HCEC 1CT (cell line): ENCODE results near the gene GCH1.

ENCODE experiments used
- DNase-seq: peaks from one replicate; pipeline ENCODE4 v3.0.0-alpha.2; 2017

GCH1 gene

GRCh38 chr14:54864526-54864925, 38.1 kb downstream of the GCH1 start:
- DNase-seq, result peak; percentile 3

DNA sequence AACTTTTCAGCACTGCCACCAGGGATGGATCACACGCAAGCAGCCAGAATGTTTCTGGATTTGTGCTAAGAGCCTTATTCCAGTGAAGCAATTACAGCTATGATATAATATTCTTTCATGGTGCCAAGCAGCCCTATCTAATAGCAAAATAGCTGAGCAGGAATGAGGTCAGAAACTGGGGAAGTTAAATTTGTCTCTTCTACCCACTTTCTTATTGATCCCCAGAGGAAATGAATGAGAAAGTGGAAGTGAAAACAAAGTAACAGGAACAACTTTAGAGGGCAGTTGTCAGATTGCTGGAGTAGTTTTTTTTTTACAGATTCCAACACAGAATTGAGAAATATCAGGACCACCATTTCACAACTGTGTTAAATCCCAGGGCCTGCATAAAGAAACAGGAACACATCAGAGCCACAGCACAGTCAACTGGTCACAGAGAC, 44.8 kb downstream of the GCH1 start:
- no peak for DNase-seq

- DNase-seq, result no peak
Measured at GRCh38 chr14:54856152-54856551, 46.5 kb downstream of the GCH1 start.

DNA sequence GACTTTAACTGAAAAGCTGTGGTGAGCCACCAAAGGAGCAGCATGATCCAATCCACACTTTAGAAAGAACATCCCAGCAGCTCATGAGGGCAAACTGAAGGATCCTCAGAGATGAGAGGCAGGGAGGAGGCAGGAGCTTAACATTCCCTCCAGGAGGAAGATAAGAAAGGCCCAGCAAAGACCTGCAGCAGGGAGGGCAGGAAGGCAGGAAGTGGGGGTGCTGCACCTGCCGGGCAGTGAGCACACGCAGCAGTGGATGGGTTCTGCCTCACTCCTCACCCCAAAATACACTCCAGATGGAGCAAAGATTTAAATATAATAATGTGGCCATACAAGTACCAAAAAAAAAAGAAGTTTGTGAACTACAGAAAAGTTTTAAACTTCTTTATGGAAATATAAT, 48.4 kb downstream of the GCH1 start:
- DNase-seq, result no peak

- no peak for DNase-seq
Measured at GRCh38 chr14:54853339-54853738, 49.3 kb downstream of the GCH1 start.

DNA sequence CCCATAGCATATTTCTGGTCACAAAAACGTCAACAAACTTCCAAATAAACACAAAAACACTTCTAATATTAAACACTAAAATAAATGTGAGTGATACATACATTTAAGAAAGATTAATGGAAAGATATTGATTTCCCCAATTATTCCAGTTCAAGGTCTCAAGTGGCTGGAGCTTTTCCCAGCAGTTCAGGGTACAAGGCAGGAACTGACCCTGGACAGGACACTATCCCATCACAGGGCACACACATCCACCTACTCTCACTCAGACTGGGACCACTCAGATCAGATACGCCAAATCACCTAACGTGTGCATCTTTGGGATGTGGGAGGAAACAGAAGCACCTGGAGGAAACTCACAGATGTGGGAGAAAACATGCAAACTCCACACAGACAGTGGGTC, 50.4 kb downstream of the GCH1 start:
- DNase-seq, result no peak

DNA sequence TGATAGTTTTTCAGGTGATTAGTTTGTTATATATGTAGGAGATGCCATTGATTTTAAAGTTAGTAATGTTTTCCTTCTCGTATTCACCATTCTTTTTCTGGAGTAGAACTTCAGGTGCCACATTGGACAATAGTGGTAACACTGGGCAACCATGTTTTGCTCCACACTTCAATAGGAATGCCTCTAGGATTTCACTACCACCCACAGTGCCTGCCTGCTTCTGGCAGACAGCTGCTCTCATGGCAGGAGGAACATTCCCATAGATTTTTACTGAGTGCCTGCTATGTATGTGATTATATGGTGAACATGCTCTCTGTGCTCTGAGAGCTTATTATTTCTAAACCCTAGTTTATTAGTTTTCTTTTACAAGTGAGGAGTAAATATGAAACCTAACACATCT, 53.7 kb downstream of the GCH1 start:
- DNase-seq, result no peak

- DNase-seq, result no peak
Measured at GRCh38 chr14:54845641-54846040, 57.0 kb downstream of the GCH1 start.

DNA sequence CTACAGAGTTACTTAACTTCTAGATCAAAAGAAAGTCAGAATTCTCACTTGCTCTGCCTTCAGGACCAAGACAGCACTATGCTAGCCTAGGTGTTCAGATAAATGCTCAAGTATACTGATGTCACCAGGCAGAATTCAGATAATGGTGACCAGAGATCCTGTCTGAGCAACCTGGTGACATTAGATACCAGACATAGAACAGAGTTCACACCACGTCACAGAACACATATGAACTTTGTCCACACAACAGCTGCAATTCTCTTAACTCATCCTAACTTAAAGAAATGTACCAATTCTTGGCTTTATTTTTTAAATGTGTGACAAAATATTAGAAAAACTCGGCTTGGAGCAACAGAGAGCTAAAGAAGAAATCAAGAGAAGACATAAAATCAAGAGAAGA, 58.1 kb downstream of the GCH1 start:
- no peak for DNase-seq

- DNase-seq, result no peak
Measured at GRCh38 chr14:54840798-54841197, 61.8 kb downstream of the GCH1 start.

DNA sequence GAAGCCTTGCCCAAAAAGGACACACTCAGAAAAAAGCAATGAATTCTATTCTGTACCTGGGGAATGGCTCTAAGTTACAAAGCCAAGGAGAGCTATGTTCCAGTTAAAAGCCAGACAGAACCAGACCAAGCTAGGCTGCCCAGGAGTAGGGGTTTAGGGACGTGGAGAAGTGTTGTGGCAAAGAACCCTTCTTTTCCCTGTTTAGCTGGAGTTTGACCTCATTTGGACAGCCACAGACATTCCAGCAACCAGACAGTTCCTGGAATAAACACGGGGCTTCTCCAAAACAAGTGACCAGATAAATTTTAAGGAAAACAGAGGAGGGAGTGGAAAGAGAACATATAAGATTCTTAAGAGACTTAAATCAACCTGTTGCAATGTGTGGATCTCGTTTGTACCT, 62.3 kb downstream of the GCH1 start:
- no peak for DNase-seq

DNA sequence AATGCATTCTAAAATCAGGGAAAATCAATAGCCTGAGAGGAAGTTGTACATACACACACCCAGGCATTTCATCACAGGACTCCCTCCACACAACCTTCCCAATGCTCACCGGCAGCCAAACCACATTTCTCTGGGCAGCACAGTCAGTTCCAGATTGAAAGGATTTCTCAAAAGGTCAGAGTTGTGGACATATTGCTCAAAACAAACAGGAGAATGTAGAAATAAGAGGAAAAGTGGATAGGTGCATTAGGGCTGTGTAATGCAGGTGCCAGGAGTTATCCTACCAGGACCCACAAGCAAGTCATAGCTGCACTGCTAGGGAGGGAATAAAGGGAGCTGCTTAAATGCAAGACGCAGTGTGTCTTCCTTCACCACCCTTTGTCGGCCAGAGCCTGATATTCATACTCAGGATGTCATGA, 62.9 kb downstream of the GCH1 start:
- DNase-seq, result no peak

DNA sequence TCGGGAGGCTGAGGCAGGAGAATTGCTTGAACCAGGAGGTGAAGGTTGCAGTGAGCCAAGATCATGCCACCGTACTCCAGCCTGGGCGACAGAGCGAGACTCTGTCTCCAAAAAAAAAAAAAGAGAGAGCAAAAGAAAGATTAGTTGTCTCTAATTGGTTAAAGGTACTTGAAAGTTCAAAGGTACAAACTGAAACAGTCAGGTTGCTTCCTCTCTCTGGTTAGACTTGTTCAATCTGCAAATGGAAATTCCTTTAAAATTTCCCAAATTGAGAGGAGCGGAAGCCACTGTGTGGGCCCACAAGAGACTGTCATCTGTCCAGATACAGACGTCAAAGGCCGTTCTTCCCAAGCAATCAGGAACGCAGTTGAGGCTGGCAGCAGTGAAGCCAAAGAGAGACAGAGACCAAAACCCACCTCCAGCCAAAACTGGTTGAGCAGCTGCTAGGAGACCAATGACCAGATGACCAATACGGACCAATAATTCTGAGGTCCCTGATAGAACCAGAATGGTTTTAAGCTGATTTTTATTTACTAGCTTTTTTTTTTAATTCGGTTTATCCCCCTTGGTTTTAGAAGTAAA, 63.6 kb downstream of the GCH1 start:
- no peak for DNase-seq

- DNase-seq, result no peak
Measured at GRCh38 chr14:54837508-54838149, 65.0 kb downstream of the GCH1 start.

DNA sequence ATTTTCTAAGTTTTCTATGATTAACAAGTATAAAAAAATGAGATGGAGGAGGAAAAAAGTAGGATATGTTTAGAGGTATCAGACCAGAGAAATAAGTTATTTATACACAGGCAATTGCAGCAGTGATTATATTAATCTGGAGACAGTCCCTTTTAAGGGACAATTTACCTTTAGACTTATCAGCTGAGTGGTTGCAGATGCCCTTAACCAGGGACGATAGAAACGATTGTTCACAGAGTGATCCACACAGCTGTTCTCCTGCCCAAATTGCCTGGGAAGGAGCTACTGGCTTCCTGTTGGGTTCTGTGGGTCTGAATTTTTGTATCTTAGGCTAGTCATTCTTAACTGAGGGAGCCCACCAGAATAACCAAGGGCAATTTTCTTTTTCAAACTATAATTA, 66.4 kb downstream of the GCH1 start:
- DNase-seq, result no peak

DNA sequence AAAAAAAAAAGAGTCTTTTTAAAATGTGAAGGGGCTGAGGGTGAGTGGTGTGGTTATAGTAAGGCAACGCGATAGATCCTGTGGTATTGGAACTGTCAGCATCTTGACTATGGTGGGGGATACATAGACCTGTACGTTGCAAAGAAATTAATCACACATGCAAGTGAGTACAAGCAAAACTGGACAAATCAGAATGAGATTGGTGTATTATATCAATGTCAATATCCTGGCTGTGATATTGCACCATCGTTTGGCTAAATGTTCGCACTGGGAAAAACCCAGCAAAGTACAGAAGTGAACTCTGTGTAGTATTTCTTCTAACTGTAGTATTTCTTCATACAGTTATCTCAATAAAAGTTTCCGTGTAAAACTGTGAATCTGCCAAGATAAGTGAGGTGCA, 67.9 kb downstream of the GCH1 start:
- no peak for DNase-seq

DNA sequence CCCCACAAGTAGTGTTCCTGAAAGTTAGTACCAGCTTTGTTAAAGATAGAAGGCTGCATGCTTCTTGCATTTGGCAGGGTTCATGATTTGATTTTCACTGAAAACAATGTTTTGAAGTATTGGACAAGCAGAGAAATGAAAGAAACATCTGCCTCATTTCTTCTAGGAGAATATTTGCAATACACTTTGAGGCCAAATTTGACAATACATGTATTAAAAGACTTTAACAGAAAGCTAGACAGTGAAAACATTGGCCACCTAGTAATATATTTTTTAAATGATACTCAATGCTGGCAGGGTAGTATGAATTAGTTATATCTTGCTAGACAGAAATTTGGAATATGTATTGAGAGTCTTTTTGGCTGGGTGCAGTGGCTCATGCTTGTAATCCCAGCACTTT, 68.5 kb downstream of the GCH1 start:
- no peak for DNase-seq

DNA sequence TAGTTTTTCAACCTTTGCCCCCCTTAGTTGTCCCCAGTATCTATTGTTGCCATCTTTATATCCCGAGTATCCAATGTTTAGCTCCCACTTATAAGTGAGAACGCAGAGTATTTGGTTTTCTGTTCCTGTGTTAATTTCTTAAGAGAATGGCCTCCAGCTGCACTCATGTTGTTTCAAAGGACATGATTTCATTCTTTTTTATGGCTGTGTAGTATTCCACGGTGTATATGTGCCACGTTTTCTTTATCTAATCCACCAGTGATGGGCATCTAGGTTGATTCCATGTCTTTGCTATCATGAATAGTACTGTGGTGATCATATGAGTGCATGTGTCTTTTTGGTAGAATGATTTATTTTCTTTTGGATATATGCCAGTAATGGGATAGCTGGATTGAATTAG, 72.0 kb downstream of the GCH1 start:
- no peak for DNase-seq

GRCh38 chr14:54829486-54830224, 73.0 kb downstream of the GCH1 start:
- no peak for DNase-seq

DNA sequence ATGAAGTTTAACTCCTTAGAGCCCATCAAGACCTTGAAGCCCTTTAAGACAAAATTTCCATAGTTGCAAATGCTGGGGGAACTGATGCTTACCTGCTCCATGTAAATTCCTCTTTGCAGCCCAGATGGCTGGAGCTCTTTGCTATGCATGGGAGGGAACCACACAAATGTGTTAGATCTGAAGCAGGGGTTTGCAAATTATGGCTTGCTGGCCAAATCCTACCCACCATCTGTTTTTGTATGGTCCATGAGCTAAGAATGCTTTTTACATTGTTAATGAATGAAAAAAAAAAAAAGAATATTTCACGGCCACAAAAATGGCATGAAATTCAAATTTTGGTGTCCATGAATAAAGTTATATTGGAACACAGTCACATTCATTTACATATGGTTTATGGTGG, 74.6 kb downstream of the GCH1 start:
- DNase-seq, result no peak

DNA sequence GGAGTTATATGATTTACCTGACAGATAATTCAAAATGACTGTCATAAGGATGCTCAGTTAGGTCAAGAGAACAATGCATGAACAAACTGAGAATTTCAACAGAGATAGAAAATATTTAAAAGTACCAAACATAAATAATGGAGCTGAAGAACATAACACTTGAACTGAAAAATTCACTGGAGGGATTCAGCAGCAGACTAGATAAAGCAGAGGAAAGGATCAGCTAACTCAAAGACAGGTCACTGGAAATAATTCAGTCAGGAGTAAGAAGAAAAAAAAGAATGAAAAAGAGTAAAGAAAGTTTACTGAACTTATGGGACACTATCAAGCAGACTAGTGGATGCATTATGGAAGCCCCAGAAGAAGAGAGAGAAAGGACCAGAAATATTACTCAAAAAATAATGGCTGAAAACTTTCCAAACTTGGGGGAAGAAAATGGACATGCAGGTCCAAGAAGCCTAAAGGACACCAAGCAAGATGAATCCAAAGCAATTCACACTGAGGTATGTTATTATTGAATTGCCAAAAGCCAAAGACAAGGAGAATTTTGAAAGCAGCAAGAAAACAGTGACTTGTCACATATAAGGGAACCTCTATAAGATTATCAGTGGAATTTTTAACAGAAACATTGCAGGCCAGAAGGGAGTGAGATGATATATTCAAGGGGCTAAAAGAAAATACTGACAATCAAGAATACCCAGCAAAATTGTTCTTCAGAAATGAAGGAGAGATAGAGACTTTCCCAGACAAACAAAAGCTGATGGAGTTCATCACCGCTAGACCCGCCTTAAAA, 78.7 kb downstream of the GCH1 start:
- DNase-seq, result no peak

GRCh38 chr14:54822685-54823084, 79.9 kb downstream of the GCH1 start:
- no peak for DNase-seq
